Measurements from ENCODE around the gene FAM174C. TPM values are rescaled to one million over a fixed set of nuclear protein-coding genes. Genes with fewer than 3 reads are reported as not detected.

The FAM174C gene
- polyA plus RNA-seq, 1 of the 3 experiments (the other 2 are of a cell fraction): 78.0 TPM

- H3K9me3 ChIP-seq: no peaks in the 10 kb centered on the region
Observed at GRCh38 chr19:1274852-1275259, 474 bp upstream of the FAM174C start.

GRCh38 chr19:1275976-1276627 lies 772 bp downstream of the FAM174C start:
- peak overlapping the region; percentile 72 to 76 for H3K4me3 ChIP-seq (ENCODE audit: low read depth in 2 of 2, low read length in 1 of 2)
- POLR2A ChIA-PET: no interaction called here
- CTCF ChIA-PET: interaction anchor here (0.9 to 5.8 kb wide), 5 partner anchors 32 to 107 kb away, joined by 3 to 62 read pairs (median 3); no protein-coding TSS in a partner anchor

More at GRCh38 chr19:1274852-1275259, 474 bp upstream of the FAM174C start:
- no CpG with 5 or more reads among the region's 44 CpGs for WGBS (ENCODE audit: low lambda C conversion rate)
- H3K4me3 ChIP-seq (ENCODE audit: low read depth in 2 of 2, low read length in 1 of 2): peak overlapping the region; percentile 72 to 76; a peak in 3 of 4 replicates
- peak overlapping the region; percentile 92 to 99 for H3K27ac ChIP-seq (ENCODE audit: low read depth in 2 of 2, low read length in 1 of 2)
- no peaks in the 10 kb centered on the region for H3K9me2 ChIP-seq
- peaks cover 56% of the 10 kb centered on the region for H3F3A ChIP-seq (replicated peaks; ENCODE audit: insufficient read depth)
- peaks cover 66% of the 10 kb centered on the region for H3K79me2 ChIP-seq (ENCODE audit: insufficient read depth)
- H3K4me2 ChIP-seq: peak overlapping the region; percentile 100
- POLR2A ChIA-PET: interaction anchor here (0.9 to 1.0 kb wide), 5 partner anchors 8 to 137 kb away, joined by 3 to 8 read pairs (median 3); no protein-coding TSS in a partner anchor
- H3K27me3 ChIP-seq (ENCODE audit: insufficient read depth): no peaks in the 10 kb centered on the region
- H3K4me1 ChIP-seq (ENCODE audit: control insufficient read depth in 1 of 2, insufficient read depth in 2 of 2, low read depth in 1 of 2, low read length in 1 of 2): peaks cover 30 to 47% of the 10 kb centered on the region in 2 experiments; a peak in 1 of 4 replicates
- H3K9ac ChIP-seq: peak overlapping the region; percentile 83
- peaks cover 56 to 57% of the 10 kb centered on the region in 2 experiments for H3K36me3 ChIP-seq (replicated peaks in 1 of 2; ENCODE audit: control insufficient read depth in 1 of 2, insufficient read depth in 2 of 2, low read length in 1 of 2)
- peak; percentile 56 for DNase-seq
- CTCF ChIA-PET: interaction anchor here (0.6 to 5.8 kb wide), 3 partner anchors 30 to 126 kb away, joined by 3 to 62 read pairs (median 4); no protein-coding TSS in a partner anchor
- TF ChIP-seq CHD2 (IDR thresholded peaks at IDR 0.05; ENCODE audit: low read length, partially characterized antibody) (peak; percentile 94), FOXJ3 (CRISPR knock-in tag; IDR thresholded peaks at IDR 0.05) (no peak)
- H4K20me1 ChIP-seq (ENCODE audit: insufficient read depth): peaks cover 50% of the 10 kb centered on the region
- H2AFZ ChIP-seq (ENCODE audit: low read depth): no peak overlapping the region

GRCh38 chr19:1276628-1277022 lies 1.3 kb downstream of the FAM174C start:
- H3K9me2 ChIP-seq: no peaks in the 10 kb centered on the region
- peaks cover 37% of the 10 kb centered on the region for H4K20me1 ChIP-seq (ENCODE audit: insufficient read depth)
- no peak overlapping the region for H2AFZ ChIP-seq (ENCODE audit: low read depth)
- peaks cover 48% of the 10 kb centered on the region for H3K79me2 ChIP-seq (ENCODE audit: insufficient read depth)
- ChIA-PET POLR2A (no interaction called here), CTCF (interaction anchor here (0.9 to 3.4 kb wide), 4 partner anchors 36 to 107 kb away, joined by 3 to 18 read pairs (median 3); partner anchors contain the start of gene NDUFS7)
- no peaks in the 10 kb centered on the region for H3K9me3 ChIP-seq
- peak overlapping the region in 1 of 2 experiments; percentile 92; a peak in 1 of 4 replicates for H3K27ac ChIP-seq (ENCODE audit: low read depth in 2 of 2, low read length in 1 of 2)
- TF ChIP-seq EP300 (IDR thresholded peaks at IDR 0.05; ENCODE audit: borderline replicate concordance in 1 of 2, low read depth in 1 of 2, low read length in 1 of 2): no peak
- no peak for TF ChIP-seq NRF1 (IDR thresholded peaks at IDR 0.05; ENCODE audit: low read depth, low read length)
- TF ChIP-seq MXI1 (IDR thresholded peaks at IDR 0.05; ENCODE audit: low read depth, low read length): no peak
- TF ChIP-seq, protein P1, sequence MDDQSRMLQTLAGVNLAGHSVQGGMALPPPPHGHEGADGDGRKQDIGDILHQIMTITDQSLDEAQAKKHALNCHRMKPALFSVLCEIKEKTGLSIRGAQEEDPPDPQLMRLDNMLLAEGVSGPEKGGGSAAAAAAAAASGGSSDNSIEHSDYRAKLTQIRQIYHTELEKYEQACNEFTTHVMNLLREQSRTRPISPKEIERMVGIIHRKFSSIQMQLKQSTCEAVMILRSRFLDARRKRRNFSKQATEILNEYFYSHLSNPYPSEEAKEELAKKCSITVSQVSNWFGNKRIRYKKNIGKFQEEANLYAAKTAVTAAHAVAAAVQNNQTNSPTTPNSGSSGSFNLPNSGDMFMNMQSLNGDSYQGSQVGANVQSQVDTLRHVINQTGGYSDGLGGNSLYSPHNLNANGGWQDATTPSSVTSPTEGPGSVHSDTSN (IDR thresholded peaks at IDR 0.05): no peak
- TF ChIP-seq SIN3A (IDR thresholded peaks at IDR 0.05; ENCODE audit: borderline replicate concordance, low read depth, low read length): no peak
- no peak for TF ChIP-seq FOSL2 (IDR thresholded peaks at IDR 0.05; ENCODE audit: borderline replicate concordance, low read depth)
- TF ChIP-seq RAD21 (IDR thresholded peaks at IDR 0.05; ENCODE audit: low read length): no peak
- no peak for TF ChIP-seq CTCF (IDR thresholded peaks at IDR 0.05)
- TF ChIP-seq YY1 (IDR thresholded peaks at IDR 0.05; ENCODE audit: low read depth): no peak
- no peak for TF ChIP-seq TEAD4 (IDR thresholded peaks at IDR 0.05; ENCODE audit: borderline replicate concordance, insufficient read depth)
- TF ChIP-seq JUND (IDR thresholded peaks at IDR 0.05): no peak
- TF ChIP-seq CHD2 (IDR thresholded peaks at IDR 0.05; ENCODE audit: low read length, partially characterized antibody): no peak
- no peak for TF ChIP-seq MEF2A (IDR thresholded peaks at IDR 0.05; ENCODE audit: borderline replicate concordance, low read depth)
- H3K4me2 ChIP-seq: peak overlapping the region; percentile 100
- H3F3A ChIP-seq (replicated peaks; ENCODE audit: insufficient read depth): peaks cover 50% of the 10 kb centered on the region
- H3K36me3 ChIP-seq (replicated peaks in 1 of 2; ENCODE audit: control insufficient read depth in 1 of 2, insufficient read depth in 2 of 2, low read length in 1 of 2): peaks cover 40 to 52% of the 10 kb centered on the region in 2 experiments
- peak overlapping the region; percentile 72 to 76 for H3K4me3 ChIP-seq (ENCODE audit: low read depth in 2 of 2, low read length in 1 of 2)
- peak overlapping the region; percentile 83 for H3K9ac ChIP-seq
- 83% methylated on average over 10 of the region's 10 CpGs for WGBS (ENCODE audit: low lambda C conversion rate)
- no peak for DNase-seq
- H3K27me3 ChIP-seq (ENCODE audit: insufficient read depth): no peaks in the 10 kb centered on the region
- peaks cover 17 to 30% of the 10 kb centered on the region in 2 experiments; a peak in 1 of 4 replicates for H3K4me1 ChIP-seq (ENCODE audit: control insufficient read depth in 1 of 2, insufficient read depth in 2 of 2, low read depth in 1 of 2, low read length in 1 of 2)

More at GRCh38 chr19:1275976-1276627, 772 bp downstream of the FAM174C start:
- TF ChIP-seq NFIC (IDR thresholded peaks at IDR 0.05; ENCODE audit: borderline replicate concordance) (no peak), JUND (IDR thresholded peaks at IDR 0.05) (no peak), MAX (IDR thresholded peaks at IDR 0.05; ENCODE audit: low read depth) (peak; percentile 54; the same call in 1 of the 2 replicates)
- H3K4me1 ChIP-seq (ENCODE audit: control insufficient read depth in 1 of 2, insufficient read depth in 2 of 2, low read depth in 1 of 2, low read length in 1 of 2): peaks cover 21 to 36% of the 10 kb centered on the region in 2 experiments; a peak in 1 of 4 replicates
- peak overlapping the region; percentile 100 for H3K4me2 ChIP-seq
- peaks cover 54% of the 10 kb centered on the region for H3K79me2 ChIP-seq (ENCODE audit: insufficient read depth)
- H3F3A ChIP-seq (replicated peaks; ENCODE audit: insufficient read depth): peaks cover 55% of the 10 kb centered on the region
- H2AFZ ChIP-seq (ENCODE audit: low read depth): no peak overlapping the region
- no peaks in the 10 kb centered on the region for H3K9me2 ChIP-seq
- 13% methylated on average over 26 of the region's 43 CpGs for WGBS (ENCODE audit: low lambda C conversion rate)
- no peak for DNase-seq
- no peaks in the 10 kb centered on the region for H3K9me3 ChIP-seq
- no peaks in the 10 kb centered on the region for H3K27me3 ChIP-seq (ENCODE audit: insufficient read depth)
- peaks cover 42% of the 10 kb centered on the region for H4K20me1 ChIP-seq (ENCODE audit: insufficient read depth)
- H3K36me3 ChIP-seq (replicated peaks in 1 of 2; ENCODE audit: control insufficient read depth in 1 of 2, insufficient read depth in 2 of 2, low read length in 1 of 2): peaks cover 45 to 57% of the 10 kb centered on the region in 2 experiments
- H3K27ac ChIP-seq (ENCODE audit: low read depth in 2 of 2, low read length in 1 of 2): peak overlapping the region; percentile 83 to 92
- H3K9ac ChIP-seq: peak overlapping the region; percentile 83

Measured in SK-N-SH (cell line).